GM23338 (cell line): ENCODE measurements around the gene KCNQ5. TPM values are rescaled to one million over a fixed set of nuclear protein-coding genes. Genes with fewer than 3 reads are reported as not detected.

Experiments used
- ATAC-seq: fragments of 200-7000 bp; cut with Tn5 transposase; 3 replicates; pipeline ENCODE4 v1.9.1; 2020
- DNase-seq: peaks from one replicate; pipeline ENCODE4 v3.0.0-alpha.2; 2015; ENCODE audit warnings: low spot score
- H2AFZ ChIP-seq: fragments of 200-600 bp; sonication (generic); 2 replicates; pipeline ENCODE4 v1.8.0; 2016; ENCODE audit warnings: antibody characterized with exemption, mild to moderate bottlenecking, moderate library complexity
- H3F3A ChIP-seq: fragments of 200-600 bp; sonication (generic); replicated peaks from 2 replicates; pipeline ENCODE4 v1.8.0; 2017; ENCODE audit warnings: antibody characterized with exemption, mixed run types, low read depth
- H3K27ac ChIP-seq: fragments of 200-600 bp; sonication (generic); 2 replicates; pipeline ENCODE4 v1.6.1; 2016; ENCODE audit warnings: low read depth
- H3K27me3 ChIP-seq: fragments of 200-600 bp; sonication (generic); 2 replicates; pipeline ENCODE4 v1.8.0; 2016; ENCODE audit warnings: mild to moderate bottlenecking, mixed run types, moderate library complexity; ENCODE audit not compliant: insufficient read depth
- H3K36me3 ChIP-seq: fragments of 200-600 bp; sonication (generic); 2 replicates; pipeline ENCODE4 v1.8.0; 2016; ENCODE audit warnings: mild to moderate bottlenecking; ENCODE audit not compliant: insufficient read depth
- H3K4me1 ChIP-seq: fragments of 200-600 bp; sonication (generic); 2 replicates; pipeline ENCODE4 v1.8.0; 2016; ENCODE audit warnings: mild to moderate bottlenecking, moderate library complexity; ENCODE audit not compliant: insufficient read depth
- H3K4me2 ChIP-seq: fragments of 200-600 bp; sonication (generic); 2 replicates; pipeline ENCODE4 v1.7.1; 2017; ENCODE audit warnings: mixed run types
- H3K4me3 ChIP-seq: fragments of 200-600 bp; sonication (generic); 2 replicates; pipeline ENCODE4 v1.6.1; 2016; ENCODE audit warnings: mixed run types
- H3K79me2 ChIP-seq: fragments of 200-600 bp; sonication (generic); replicated peaks from 2 replicates; pipeline ENCODE4 v1.8.0; 2017; ENCODE audit warnings: mild to moderate bottlenecking; ENCODE audit not compliant: insufficient read depth
- H3K9me2 ChIP-seq: fragments of 200-600 bp; sonication (generic); 2 replicates; pipeline ENCODE4 v1.8.0; 2017; ENCODE audit not compliant: insufficient read depth
- H4K20me1 ChIP-seq: fragments of 200-600 bp; sonication (generic); replicated peaks from 2 replicates; pipeline ENCODE4 v1.8.0; 2017; ENCODE audit warnings: mild to moderate bottlenecking; ENCODE audit not compliant: insufficient read depth
- H3K27ac Mint-ChIP-seq: 2 replicates; pipeline ENCODE4 v1.8.0; 2020; ENCODE audit warnings: inconsistent platforms, mild to moderate bottlenecking, moderate library complexity, mixed read lengths
- H3K27me3 Mint-ChIP-seq: 3 replicates; pipeline ENCODE4 v1.8.0; 2022; ENCODE audit warnings: low read depth, mild to moderate bottlenecking, moderate library complexity, mixed read lengths, inconsistent platforms; ENCODE audit not compliant: insufficient read depth, poor library complexity
- H3K36me3 Mint-ChIP-seq: 3 replicates; pipeline ENCODE4 v1.8.0; 2021; ENCODE audit warnings: low read depth, mild to moderate bottlenecking, inconsistent platforms, moderate library complexity, mixed read lengths
- H3K4me1 Mint-ChIP-seq: 3 replicates; pipeline ENCODE4 v1.8.0; 2020; ENCODE audit warnings: mild to moderate bottlenecking, inconsistent platforms, mixed read lengths
- H3K4me3 Mint-ChIP-seq: 3 replicates; pipeline ENCODE4 v1.8.0; 2021; ENCODE audit warnings: moderate library complexity, mild to moderate bottlenecking, inconsistent platforms, mixed read lengths
- H3K9me3 Mint-ChIP-seq: 3 replicates; pipeline ENCODE4 v1.8.0; 2020; ENCODE audit warnings: moderate library complexity, mild to moderate bottlenecking, inconsistent platforms, mixed read lengths
- CREB1 ChIP-seq: fragments of 250-450 bp; sonication (Bioruptor Pico); IDR thresholded peaks from 2 replicates; pipeline ENCODE4 v1.5.0; 2020; ENCODE audit warnings: low read depth, mild to moderate bottlenecking, moderate library complexity
- CTCF ChIP-seq, 2 experiments: fragments of 200-600 bp in 1 of 2; sonication (generic) in 1 of 2; conservative IDR thresholded peaks; 2 replicates each; pipeline versions ENCODE4 v1.5.1 to v1.6.1; 2016 to 2017; ENCODE audit warnings: antibody characterized with exemption in 2 of 2, low read depth in 2 of 2, mild to moderate bottlenecking in 2 of 2, moderate library complexity in 1 of 2
- ETS1 ChIP-seq: IDR thresholded peaks from 2 replicates; pipeline ENCODE4 v1.6.1; 2016; ENCODE audit warnings: antibody characterized with exemption
- EZH2 ChIP-seq: fragments of 200-600 bp; sonication (generic); IDR thresholded peaks from one replicate; pipeline ENCODE4 v1.8.0; 2017; ENCODE audit warnings: antibody characterized with exemption, mild to moderate bottlenecking, low read depth; ENCODE audit not compliant: unreplicated experiment
- EZH2phosphoT487 ChIP-seq: fragments of 200-600 bp; sonication (generic); IDR thresholded peaks from one replicate; pipeline ENCODE4 v1.8.1; 2018; ENCODE audit warnings: antibody characterized with exemption; ENCODE audit not compliant: unreplicated experiment
- JUNB ChIP-seq: IDR thresholded peaks from one replicate; pipeline ENCODE4 v1.6.1; 2016; ENCODE audit warnings: antibody characterized with exemption; ENCODE audit not compliant: unreplicated experiment
- NANOG ChIP-seq: IDR thresholded peaks from 2 replicates; pipeline ENCODE4 v1.6.1; 2016; ENCODE audit warnings: antibody characterized with exemption, borderline replicate concordance
- POLR2AphosphoS5 ChIP-seq: IDR thresholded peaks from 2 replicates; pipeline ENCODE4 v1.6.1; 2016; ENCODE audit warnings: antibody characterized with exemption, low read depth
- REST ChIP-seq: IDR thresholded peaks from one replicate; pipeline ENCODE4 v1.6.1; 2018; ENCODE audit warnings: antibody characterized with exemption; ENCODE audit not compliant: unreplicated experiment
- STAT1 ChIP-seq: IDR thresholded peaks from one replicate; pipeline ENCODE4 v1.6.1; 2016; ENCODE audit warnings: antibody characterized with exemption; ENCODE audit not compliant: unreplicated experiment
- ZNF114 ChIP-seq: fragments of 250-450 bp; sonication (Bioruptor Pico); IDR thresholded peaks from 2 replicates; pipeline ENCODE4 v1.5.0; 2020; ENCODE audit warnings: mild to moderate bottlenecking, moderate library complexity
- ZNF331 ChIP-seq: fragments of 250-450 bp; sonication (Bioruptor Pico); IDR thresholded peaks from 2 replicates; pipeline ENCODE4 v1.5.0; 2020; ENCODE audit warnings: low read depth, mild to moderate bottlenecking, moderate library complexity
- ZNF462 ChIP-seq: fragments of 250-450 bp; sonication (Bioruptor Pico); IDR thresholded peaks from 2 replicates; pipeline ENCODE4 v1.5.0; 2020; ENCODE audit warnings: mild to moderate bottlenecking, moderate library complexity
- polyA plus RNA-seq: library from polyadenylated mRNA; unstranded; fragments of >200 nt; fragmentation: Nextera tagmentation; extraction: Ambion mirVana; gene quantifications from 2 replicates; pipeline ENCODE4 v1.2.1, GENCODE V29; 2016
- total RNA-seq: library from RNA; depleted of rRNA; stranded (reverse); fragments of >200 nt; shearing (Covaris generic); gene quantifications from 2 replicates; pipeline ENCODE4 v1.2.3, GENCODE V29; 2014

Gene KCNQ5
- total and polyA plus RNA-seq, 2 experiments from 2014 or later, result 0.68 to 0.87 TPM

- TF ChIP-seq CTCF (conservative IDR thresholded peaks at IDR 0.05; ENCODE audit: low read depth in 2 of 2) (no peak), STAT1 (no peak), ZNF462 (CRISPR knock-in tag) (no peak), REST (no peak), EZH2phosphoT487 (no peak), ZNF331 (CRISPR knock-in tag) (no peak), ETS1 (no peak), CREB1 (CRISPR knock-in tag) (no peak), EZH2 (no peak), JUNB (no peak), NANOG (no peak), POLR2AphosphoS5 (no peak), ZNF114 (CRISPR knock-in tag) (no peak)
- H3K27ac ChIP-seq, result no peak overlapping the region
- H2AFZ ChIP-seq, result no peak overlapping the region
- no peaks in the 10 kb centered on the region for H4K20me1 ChIP-seq
- H3K4me1 Mint-ChIP-seq, result peaks cover 32% of the 10 kb centered on the region
- no peak for DNase-seq
- H3K4me2 ChIP-seq, result no peak overlapping the region
- no peaks in the 10 kb centered on the region for H3K9me2 ChIP-seq
- H3K27ac Mint-ChIP-seq, result no peak overlapping the region
- H3K4me1 ChIP-seq, result peaks cover 31% of the 10 kb centered on the region
- H3K9me3 Mint-ChIP-seq, result no peaks in the 10 kb centered on the region
- no peaks in the 10 kb centered on the region for H3K36me3 ChIP-seq
- H3K27me3 Mint-ChIP-seq, result peaks cover 4% of the 10 kb centered on the region
- H3K4me3 ChIP-seq, result no peak overlapping the region
- no peaks in the 10 kb centered on the region for H3F3A ChIP-seq
- H3K27me3 ChIP-seq, result no peaks in the 10 kb centered on the region
- no peak overlapping the region for H3K4me3 Mint-ChIP-seq
- no peak for ATAC-seq
- no peaks in the 10 kb centered on the region for H3K36me3 Mint-ChIP-seq
- H3K79me2 ChIP-seq, result no peaks in the 10 kb centered on the region
Measured at GRCh38 chr6:73074175-73074574, 452.3 kb downstream of the KCNQ5 start.
